ENCODE results near the gene MTUS2.

Gene MTUS2

DNA sequence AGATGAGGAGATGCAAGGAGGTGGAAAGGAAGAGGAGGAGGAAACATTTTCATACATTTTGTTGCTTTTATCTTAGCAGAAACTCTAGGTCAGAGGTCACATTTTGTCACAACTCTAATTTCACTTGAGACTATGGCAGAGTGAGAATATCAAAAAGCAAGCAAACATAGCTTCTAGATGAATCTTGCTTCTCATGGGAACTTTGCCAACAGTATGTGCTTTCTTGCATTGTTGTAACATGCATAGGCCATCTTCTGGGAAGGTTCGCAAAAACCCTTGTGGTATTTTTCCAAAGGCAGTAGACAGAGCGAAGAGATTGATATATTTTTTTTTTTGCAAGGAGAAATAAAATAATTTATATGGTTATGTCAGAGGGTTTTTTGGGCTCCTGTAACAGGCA, 291.3 kb downstream of the MTUS2 start:
- Histone ChIP-seq H3K27ac (ENCODE audit: insufficient read depth, low read length, poor library complexity, severe bottlenecking) (no peak overlapping the region), H3K4me1 (ENCODE audit: control insufficient read depth, insufficient read depth, low read length, poor library complexity, severe bottlenecking) (no peaks in the 10 kb centered on the region), H3K4me3 (ENCODE audit: insufficient read depth, low read depth, low read length, poor library complexity, severe bottlenecking) (no peak overlapping the region), H3K9me3 (ENCODE audit: control insufficient read depth, low read length) (no peaks in the 10 kb centered on the region), H3K36me3 (ENCODE audit: control insufficient read depth, insufficient read depth, low read length) (no peaks in the 10 kb centered on the region), H3K27me3 (replicated peaks; ENCODE audit: control insufficient read depth, insufficient read depth, low read length, poor library complexity, severe bottlenecking) (no peaks in the 10 kb centered on the region)
- no peak for DNase-seq

DNA sequence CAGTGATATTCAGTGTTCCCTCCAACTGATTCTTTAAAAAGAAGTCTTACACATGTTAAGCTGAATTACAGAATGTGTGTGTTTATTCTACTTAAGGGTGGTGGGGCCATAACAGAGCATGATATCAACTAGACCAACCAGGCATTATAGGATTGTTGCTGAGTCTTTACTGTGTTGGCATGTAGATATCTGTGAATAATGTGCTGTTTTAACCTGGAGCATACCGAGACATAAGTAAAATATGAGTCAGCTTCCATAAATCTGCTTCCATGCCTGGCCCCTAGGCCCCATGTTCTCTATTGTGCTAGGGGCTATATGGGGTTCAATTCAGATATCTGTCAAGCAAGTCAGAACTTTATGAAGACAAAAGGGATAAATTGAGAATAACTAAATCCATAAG, 295.7 kb downstream of the MTUS2 start:
- no peak for DNase-seq
- Histone ChIP-seq H3K27me3 (replicated peaks; ENCODE audit: control insufficient read depth, insufficient read depth, low read length, poor library complexity, severe bottlenecking) (no peaks in the 10 kb centered on the region), H3K9me3 (ENCODE audit: control insufficient read depth, low read length) (no peaks in the 10 kb centered on the region), H3K4me3 (ENCODE audit: insufficient read depth, low read depth, low read length, poor library complexity, severe bottlenecking) (no peak overlapping the region), H3K4me1 (ENCODE audit: control insufficient read depth, insufficient read depth, low read length, poor library complexity, severe bottlenecking) (no peaks in the 10 kb centered on the region), H3K36me3 (ENCODE audit: control insufficient read depth, insufficient read depth, low read length) (no peaks in the 10 kb centered on the region), H3K27ac (ENCODE audit: insufficient read depth, low read length, poor library complexity, severe bottlenecking) (no peak overlapping the region)

DNA sequence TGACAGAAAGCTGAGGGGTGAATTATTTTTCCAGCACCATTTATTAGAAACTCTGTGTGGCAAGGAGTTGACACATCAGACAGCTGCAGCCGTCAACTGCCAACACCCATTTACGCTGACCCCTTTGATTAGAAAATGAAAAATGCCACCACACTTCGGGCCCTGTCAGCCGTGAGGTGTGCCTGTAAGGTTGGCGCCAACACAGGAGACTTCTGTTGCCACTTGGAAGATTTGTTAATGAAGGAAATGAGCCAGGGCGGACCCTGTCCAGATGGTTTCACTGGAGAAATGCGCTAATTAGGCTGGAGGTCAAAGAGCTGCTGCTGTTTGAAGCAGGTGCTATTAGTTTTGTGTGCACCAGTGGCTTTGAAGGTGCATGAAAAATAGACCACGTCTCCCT, 297.5 kb downstream of the MTUS2 start:
- no peaks in the 10 kb centered on the region for H3K36me3 ChIP-seq (ENCODE audit: control insufficient read depth, insufficient read depth, low read length)
- no peaks in the 10 kb centered on the region for H3K9me3 ChIP-seq (ENCODE audit: control insufficient read depth, low read length)
- H3K27ac ChIP-seq (ENCODE audit: insufficient read depth, low read length, poor library complexity, severe bottlenecking): no peak overlapping the region
- DNase-seq: no peak
- H3K27me3 ChIP-seq (replicated peaks; ENCODE audit: control insufficient read depth, insufficient read depth, low read length, poor library complexity, severe bottlenecking): no peaks in the 10 kb centered on the region
- no peaks in the 10 kb centered on the region for H3K4me1 ChIP-seq (ENCODE audit: control insufficient read depth, insufficient read depth, low read length, poor library complexity, severe bottlenecking)
- no peak overlapping the region for H3K4me3 ChIP-seq (ENCODE audit: insufficient read depth, low read depth, low read length, poor library complexity, severe bottlenecking)

DNA sequence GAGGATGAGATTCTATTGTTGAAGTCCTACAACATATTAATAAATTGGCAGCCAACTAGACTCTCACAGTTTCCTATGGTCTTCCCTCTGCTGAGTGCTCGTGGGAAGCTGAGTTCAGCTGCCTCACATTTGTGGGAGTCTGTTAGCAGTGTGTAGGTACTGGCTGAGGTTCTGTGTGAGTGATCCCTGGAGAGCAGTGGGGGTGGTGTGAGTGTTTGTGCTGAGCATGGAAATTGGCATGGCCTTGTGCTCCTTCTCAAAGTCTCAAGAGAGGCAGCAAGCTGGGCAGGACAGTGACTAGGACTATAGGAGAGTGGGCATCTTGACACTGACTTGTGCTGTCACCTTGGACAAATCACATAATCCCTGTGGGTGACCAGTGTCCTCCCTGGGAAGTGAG, 298.3 kb downstream of the MTUS2 start:
- no peak for DNase-seq
- H3K27ac ChIP-seq (ENCODE audit: insufficient read depth, low read length, poor library complexity, severe bottlenecking): no peak overlapping the region
- H3K4me1 ChIP-seq (ENCODE audit: control insufficient read depth, insufficient read depth, low read length, poor library complexity, severe bottlenecking): no peaks in the 10 kb centered on the region
- no peaks in the 10 kb centered on the region for H3K36me3 ChIP-seq (ENCODE audit: control insufficient read depth, insufficient read depth, low read length)
- no peak overlapping the region for H3K4me3 ChIP-seq (ENCODE audit: insufficient read depth, low read depth, low read length, poor library complexity, severe bottlenecking)
- no peaks in the 10 kb centered on the region for H3K27me3 ChIP-seq (replicated peaks; ENCODE audit: control insufficient read depth, insufficient read depth, low read length, poor library complexity, severe bottlenecking)
- H3K9me3 ChIP-seq (ENCODE audit: control insufficient read depth, low read length): no peaks in the 10 kb centered on the region

DNA sequence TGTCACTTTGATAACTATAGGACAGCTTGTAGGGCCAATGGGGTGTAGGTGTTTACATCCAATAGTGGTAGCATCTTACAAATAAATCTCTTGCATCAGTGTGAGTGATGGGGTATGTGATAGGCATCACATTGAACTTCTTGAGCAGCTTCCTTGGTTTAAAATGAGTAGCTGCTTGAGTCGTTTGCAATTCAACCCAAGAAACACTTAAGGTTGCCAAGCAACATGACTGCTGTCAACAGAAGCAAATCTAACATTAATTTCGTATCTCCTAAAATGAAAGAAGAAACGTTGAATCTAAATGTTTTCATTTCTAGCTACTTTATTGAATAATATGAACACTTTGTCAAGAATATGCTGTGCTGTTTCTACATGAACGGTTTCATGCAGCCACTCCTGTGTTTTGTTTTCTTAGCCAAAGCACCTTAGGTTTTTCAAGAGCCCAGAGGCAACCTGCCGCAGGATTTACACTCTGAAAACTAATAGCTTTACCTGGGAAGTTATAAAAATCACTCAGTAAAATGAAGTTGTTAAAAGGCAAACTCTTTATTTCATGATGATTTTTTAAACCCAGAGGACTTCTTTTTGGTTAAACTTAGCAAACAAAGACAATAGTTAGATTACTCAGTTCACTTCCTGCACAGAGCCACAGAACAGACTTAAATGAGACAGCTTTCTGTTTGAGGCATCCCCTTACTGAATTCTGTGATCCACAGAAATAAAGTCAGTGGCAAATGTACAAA, 305.2 kb downstream of the MTUS2 start:
- H3K4me1 ChIP-seq (ENCODE audit: control insufficient read depth, insufficient read depth, low read length, poor library complexity, severe bottlenecking): peaks cover 2% of the 10 kb centered on the region
- no peak overlapping the region for H3K4me3 ChIP-seq (ENCODE audit: insufficient read depth, low read depth, low read length, poor library complexity, severe bottlenecking)
- no peaks in the 10 kb centered on the region for H3K27me3 ChIP-seq (replicated peaks; ENCODE audit: control insufficient read depth, insufficient read depth, low read length, poor library complexity, severe bottlenecking)
- no peaks in the 10 kb centered on the region for H3K36me3 ChIP-seq (ENCODE audit: control insufficient read depth, insufficient read depth, low read length)
- peak in 1 of 3 donors; percentile 1 for DNase-seq
- H3K9me3 ChIP-seq (ENCODE audit: control insufficient read depth, low read length): no peaks in the 10 kb centered on the region
- H3K27ac ChIP-seq (ENCODE audit: insufficient read depth, low read length, poor library complexity, severe bottlenecking): peak overlapping the region; percentile 66

DNA sequence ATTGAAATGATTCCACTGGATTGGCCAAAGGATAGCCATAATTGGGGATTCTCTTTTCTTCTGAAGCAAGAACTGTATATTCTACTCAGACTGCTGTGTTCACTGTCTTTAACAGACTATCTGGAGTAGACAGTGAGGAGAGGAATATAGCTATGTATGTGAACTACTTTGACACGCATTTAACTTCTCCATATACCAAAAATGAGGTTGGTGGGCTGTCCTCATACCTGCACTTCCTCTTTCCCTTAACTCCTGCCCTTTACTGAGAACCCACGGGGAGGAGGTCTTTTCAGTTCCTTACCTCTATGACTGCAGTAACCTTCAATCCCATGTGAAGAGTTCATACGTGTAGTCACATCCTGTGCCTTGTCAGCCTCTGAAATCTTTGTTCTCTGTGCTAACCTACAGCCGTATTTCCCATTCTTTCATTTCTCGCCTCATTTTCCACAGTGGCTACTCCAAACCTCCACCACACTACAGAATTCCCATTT, 305.8 kb downstream of the MTUS2 start:
- DNase-seq: no peak
- Histone ChIP-seq H3K4me3 (ENCODE audit: insufficient read depth, low read depth, low read length, poor library complexity, severe bottlenecking) (no peak overlapping the region), H3K4me1 (ENCODE audit: control insufficient read depth, insufficient read depth, low read length, poor library complexity, severe bottlenecking) (peaks cover 2% of the 10 kb centered on the region), H3K9me3 (ENCODE audit: control insufficient read depth, low read length) (no peaks in the 10 kb centered on the region), H3K27ac (ENCODE audit: insufficient read depth, low read length, poor library complexity, severe bottlenecking) (peak overlapping the region; percentile 66), H3K27me3 (replicated peaks; ENCODE audit: control insufficient read depth, insufficient read depth, low read length, poor library complexity, severe bottlenecking) (no peaks in the 10 kb centered on the region), H3K36me3 (ENCODE audit: control insufficient read depth, insufficient read depth, low read length) (no peaks in the 10 kb centered on the region)

DNA sequence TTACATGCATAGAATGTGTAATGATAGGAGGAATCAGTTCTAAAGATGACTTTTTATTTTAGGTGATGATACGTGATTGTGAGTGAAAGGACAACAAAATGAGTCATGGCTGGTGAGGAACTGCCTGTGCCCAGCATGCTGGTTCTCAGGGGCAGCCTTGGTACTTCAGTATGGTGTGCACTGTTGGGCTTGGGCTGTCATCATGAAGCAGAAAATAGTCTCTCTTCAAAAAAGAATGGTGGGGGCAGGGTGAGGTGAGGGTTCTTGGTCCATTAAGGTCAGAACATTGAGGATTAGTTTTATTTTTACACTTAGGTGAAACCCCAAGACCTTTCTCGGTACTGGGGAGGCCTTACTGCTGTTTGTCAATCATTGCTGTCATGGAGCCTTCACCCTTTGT, 309.5 kb downstream of the MTUS2 start:
- Histone ChIP-seq H3K9me3 (ENCODE audit: control insufficient read depth, low read length) (no peaks in the 10 kb centered on the region), H3K27me3 (replicated peaks; ENCODE audit: control insufficient read depth, insufficient read depth, low read length, poor library complexity, severe bottlenecking) (no peaks in the 10 kb centered on the region), H3K4me1 (ENCODE audit: control insufficient read depth, insufficient read depth, low read length, poor library complexity, severe bottlenecking) (peaks cover 2% of the 10 kb centered on the region), H3K4me3 (ENCODE audit: insufficient read depth, low read depth, low read length, poor library complexity, severe bottlenecking) (no peak overlapping the region), H3K36me3 (ENCODE audit: control insufficient read depth, insufficient read depth, low read length) (no peaks in the 10 kb centered on the region), H3K27ac (ENCODE audit: insufficient read depth, low read length, poor library complexity, severe bottlenecking) (no peak overlapping the region)
- DNase-seq: no peak

DNA sequence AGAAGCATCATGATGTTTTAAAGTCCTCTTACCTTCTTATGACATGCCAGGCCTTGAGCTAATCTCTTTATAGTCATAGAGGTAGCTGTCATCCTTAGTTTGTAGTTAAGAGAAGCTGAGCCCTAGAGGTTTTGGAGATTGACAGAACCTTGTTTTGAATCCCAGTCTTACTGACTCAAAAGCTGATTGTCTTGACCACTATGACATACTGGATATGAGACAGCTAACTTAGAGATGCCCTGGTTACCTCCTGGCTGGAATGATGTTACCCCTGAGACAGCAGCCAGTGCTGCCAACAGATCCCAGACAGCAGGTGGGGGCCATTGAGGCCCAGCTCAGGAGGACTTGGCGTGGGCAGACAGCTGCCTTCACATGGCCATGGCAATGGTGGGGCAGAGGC, 311.0 kb downstream of the MTUS2 start:
- Histone ChIP-seq H3K27me3 (replicated peaks; ENCODE audit: control insufficient read depth, insufficient read depth, low read length, poor library complexity, severe bottlenecking) (no peaks in the 10 kb centered on the region), H3K4me1 (ENCODE audit: control insufficient read depth, insufficient read depth, low read length, poor library complexity, severe bottlenecking) (no peaks in the 10 kb centered on the region), H3K27ac (ENCODE audit: insufficient read depth, low read length, poor library complexity, severe bottlenecking) (no peak overlapping the region), H3K9me3 (ENCODE audit: control insufficient read depth, low read length) (no peaks in the 10 kb centered on the region), H3K36me3 (ENCODE audit: control insufficient read depth, insufficient read depth, low read length) (no peaks in the 10 kb centered on the region), H3K4me3 (ENCODE audit: insufficient read depth, low read depth, low read length, poor library complexity, severe bottlenecking) (no peak overlapping the region)
- DNase-seq: no peak

DNA sequence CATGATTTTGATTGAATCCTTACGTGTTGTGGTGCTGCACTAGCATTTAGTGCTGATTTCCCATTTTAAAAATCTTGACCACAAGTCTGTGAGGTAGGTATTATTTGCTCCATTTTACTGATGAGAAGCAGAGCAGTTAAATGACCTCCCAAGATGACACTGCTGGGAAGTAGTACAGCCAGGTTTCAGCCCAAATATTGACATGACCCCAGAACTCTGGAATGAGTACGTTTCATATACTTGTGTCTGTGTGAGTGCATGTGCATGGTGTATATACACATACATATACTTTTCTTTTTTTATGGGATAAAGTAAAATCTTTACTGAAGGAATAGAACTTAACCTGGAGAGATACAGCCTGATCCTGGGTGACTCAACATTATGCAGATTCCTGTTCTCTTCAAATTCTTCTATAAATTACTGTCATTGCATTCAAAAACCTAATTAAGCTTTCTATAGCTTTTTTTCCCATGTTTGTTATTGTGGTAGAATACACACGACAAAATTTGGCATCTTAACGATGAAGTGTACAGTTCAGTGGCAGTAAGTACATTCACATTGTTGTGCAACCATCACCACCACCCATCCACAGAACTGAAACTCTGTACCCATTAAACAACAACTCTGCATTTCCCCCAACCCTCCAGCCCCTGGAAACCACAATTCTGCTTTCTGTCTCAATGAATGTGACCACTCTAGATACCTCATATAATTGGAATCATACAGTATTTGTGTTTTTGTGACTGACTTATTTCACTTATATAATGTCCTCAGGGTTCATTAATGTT, 311.9 kb downstream of the MTUS2 start:
- Histone ChIP-seq H3K4me3 (ENCODE audit: insufficient read depth, low read depth, low read length, poor library complexity, severe bottlenecking) (no peak overlapping the region), H3K4me1 (ENCODE audit: control insufficient read depth, insufficient read depth, low read length, poor library complexity, severe bottlenecking) (no peaks in the 10 kb centered on the region), H3K36me3 (ENCODE audit: control insufficient read depth, insufficient read depth, low read length) (no peaks in the 10 kb centered on the region), H3K27ac (ENCODE audit: insufficient read depth, low read length, poor library complexity, severe bottlenecking) (no peak overlapping the region), H3K9me3 (ENCODE audit: control insufficient read depth, low read length) (no peaks in the 10 kb centered on the region), H3K27me3 (replicated peaks; ENCODE audit: control insufficient read depth, insufficient read depth, low read length, poor library complexity, severe bottlenecking) (no peaks in the 10 kb centered on the region)
- DNase-seq: no peak

DNA sequence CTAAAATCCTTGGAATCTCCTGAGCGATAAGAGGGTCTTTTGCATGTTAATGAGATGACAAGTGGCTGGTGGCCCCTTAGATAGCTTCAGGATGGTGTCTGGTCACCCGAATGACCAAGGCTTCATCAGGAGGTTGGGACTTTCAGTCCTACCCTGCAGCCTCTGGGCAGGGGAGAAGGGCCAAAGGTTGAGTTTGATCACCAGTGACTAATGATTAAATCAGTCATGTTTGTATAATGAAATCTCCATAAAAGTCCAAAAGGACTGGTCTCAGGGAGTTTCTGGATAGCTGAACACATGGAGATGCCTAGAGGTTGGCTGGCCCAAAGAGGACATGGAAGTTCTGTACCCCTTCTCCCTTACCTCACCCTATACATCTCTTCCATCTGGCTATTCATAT, 316.2 kb downstream of the MTUS2 start:
- Histone ChIP-seq H3K4me3 (ENCODE audit: insufficient read depth, low read depth, low read length, poor library complexity, severe bottlenecking) (no peak overlapping the region), H3K27me3 (replicated peaks; ENCODE audit: control insufficient read depth, insufficient read depth, low read length, poor library complexity, severe bottlenecking) (no peaks in the 10 kb centered on the region), H3K4me1 (ENCODE audit: control insufficient read depth, insufficient read depth, low read length, poor library complexity, severe bottlenecking) (no peaks in the 10 kb centered on the region), H3K36me3 (ENCODE audit: control insufficient read depth, insufficient read depth, low read length) (no peaks in the 10 kb centered on the region), H3K27ac (ENCODE audit: insufficient read depth, low read length, poor library complexity, severe bottlenecking) (no peak overlapping the region), H3K9me3 (ENCODE audit: control insufficient read depth, low read length) (no peaks in the 10 kb centered on the region)
- DNase-seq: no peak
